Epidermal melanocyte (primary cell): ENCODE measurements around the gene SLC19A1.
"Not testable (repeated sequence)": the region's sequence is repeated elsewhere in the genome, so short reads cannot be mapped to it uniquely, and the experiment has no call there.

Experiments
- DNase-seq: peaks from one replicate; pipeline ENCODE4 v3.0.0; 2011; ENCODE audit warnings: low spot score; ENCODE audit not compliant: insufficient read length

SLC19A1 gene

DNA sequence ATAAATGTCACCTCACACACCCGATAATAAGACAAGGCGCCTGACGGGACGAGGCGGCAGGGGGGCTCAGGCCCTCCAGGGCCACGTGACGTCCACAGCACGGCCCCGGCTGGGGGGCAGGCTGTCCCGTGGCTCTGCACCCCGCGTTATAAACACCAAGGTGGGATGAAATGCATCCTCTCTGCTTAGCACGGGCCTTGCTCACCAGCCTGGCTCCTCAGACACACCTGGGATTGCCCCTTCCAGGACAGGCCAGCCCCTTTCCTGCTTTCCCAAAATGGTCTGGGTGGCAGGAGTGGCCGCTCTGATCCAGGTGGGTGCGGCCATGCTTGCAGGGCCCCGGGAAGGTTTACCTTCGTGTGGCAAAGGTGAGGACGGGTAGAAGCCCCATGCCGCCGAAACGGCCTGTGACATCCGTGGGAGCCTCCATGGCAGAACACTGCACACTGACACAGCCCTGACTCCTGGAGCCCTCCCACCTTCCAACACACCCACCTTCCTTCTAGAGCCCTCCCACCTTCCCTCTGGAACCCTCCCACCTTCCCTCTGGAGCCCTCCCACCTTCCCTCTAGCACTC, 35.9 kb downstream of the SLC19A1 start:
- DNase-seq, result no peak

DNA sequence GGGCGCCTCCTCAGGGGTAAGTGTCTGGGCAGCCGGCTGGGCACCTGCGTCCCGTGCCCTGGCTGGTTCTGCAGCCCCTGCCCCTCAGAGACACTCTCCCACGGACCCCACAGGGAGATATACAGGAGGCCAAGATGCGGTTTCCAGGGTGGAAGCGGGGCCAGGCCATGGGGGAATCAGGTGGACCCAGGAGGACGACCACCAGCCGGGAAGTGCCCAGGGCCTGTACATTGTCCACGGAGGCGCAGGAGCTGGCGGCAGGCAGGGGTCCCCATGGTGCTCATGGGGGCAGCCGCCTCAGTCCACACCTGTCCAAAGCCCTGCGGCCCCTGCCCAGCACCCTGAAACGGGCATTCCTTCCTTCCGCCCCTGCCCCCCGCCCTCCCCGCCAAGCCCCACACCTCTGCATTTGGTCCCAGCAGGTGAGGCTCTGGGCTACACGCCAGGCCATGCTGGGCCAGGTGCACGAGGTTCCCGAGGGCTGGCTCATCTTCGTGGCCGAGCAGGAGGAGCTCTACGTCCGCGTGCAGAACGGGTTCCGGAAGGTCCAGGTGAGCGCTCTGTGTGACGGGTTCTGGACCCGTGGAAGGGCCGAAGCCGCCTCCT, 36.7 kb downstream of the SLC19A1 start:
- no peak for DNase-seq

DNA sequence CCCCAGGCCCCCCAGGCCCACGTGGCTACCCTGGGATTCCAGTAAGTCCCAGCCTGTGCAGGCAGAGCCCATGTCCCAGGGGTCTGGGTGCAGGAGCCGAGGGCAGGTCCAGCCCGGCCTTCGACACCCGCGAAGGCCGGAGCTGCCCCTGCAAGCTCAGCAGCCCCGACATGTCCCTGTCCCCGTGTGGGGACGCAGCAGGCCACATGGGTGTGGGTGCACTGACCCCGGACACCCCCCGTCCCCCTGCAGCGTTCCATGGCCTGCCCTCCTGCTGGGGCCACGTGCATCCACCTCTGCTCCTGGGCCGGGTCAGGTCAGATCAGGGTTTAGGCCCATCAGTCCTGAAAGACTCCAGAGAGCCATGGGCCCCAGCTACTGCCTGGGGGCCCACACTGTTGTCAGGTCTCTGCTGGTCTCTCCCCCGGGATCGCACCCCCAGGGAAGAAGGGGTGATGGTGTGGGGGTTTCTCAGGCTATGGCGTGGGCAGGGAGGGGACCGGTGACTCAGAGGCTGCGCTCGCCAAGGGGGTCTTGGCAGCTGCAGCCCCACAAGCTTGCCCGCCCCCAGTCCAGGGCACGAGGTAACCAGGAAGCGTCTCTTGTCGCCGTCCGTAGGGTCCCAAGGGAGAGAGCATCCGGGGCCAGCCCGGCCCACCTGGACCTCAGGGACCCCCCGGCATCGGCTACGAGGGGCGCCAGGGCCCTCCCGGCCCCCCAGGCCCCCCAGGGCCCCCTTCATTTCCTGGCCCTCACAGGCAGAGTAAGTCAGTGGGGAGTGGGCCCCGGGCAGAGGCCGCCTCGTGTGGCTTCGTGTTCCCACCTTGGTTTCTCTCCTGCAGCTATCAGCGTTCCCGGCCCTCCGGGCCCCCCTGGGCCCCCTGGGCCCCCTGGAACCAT, 37.5 kb downstream of the SLC19A1 start:
- no peak for DNase-seq

DNA sequence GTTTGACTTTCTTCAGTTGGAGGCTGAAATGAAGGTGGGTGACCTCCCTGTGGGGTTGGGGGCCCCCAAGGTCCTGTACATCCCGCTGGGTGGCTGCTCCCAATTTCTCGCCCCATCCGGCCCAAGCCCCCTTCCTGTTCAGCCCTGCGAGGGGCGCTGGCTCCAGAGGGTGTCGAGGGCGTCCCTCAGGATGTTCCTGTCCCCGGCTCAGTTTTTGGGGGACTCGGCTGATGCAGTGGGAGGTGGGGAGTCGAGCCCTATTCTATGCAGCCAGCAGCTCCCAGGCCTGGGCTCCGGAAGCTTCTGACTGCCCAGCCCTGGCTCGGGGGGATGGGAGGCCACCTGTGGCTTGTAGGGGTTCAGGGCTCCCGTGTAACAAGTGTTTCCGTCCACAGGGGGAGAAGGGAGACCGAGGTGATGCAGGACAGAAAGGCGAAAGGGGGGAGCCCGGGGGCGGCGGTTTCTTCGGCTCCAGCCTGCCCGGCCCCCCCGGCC, 38.2 kb downstream of the SLC19A1 start:
- no peak for DNase-seq

DNA sequence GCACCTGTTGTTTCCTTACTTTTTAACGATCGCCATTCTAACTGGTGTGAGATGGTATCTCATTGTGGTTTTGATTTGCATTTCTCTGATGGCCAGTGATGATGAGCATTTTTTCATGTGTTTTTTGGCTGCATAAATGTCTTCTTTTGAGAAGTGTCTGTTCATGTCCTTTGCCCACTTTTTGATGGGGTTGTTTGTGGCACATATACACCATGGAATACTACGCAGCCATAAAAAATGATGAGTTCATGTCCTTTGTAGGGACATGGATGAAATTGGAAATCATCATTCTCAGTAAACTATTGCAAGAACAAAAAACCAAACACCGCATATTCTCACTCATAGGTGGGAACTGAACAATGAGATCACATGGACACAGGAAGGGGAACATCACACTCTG, 39.0 kb downstream of the SLC19A1 start:
- not testable (repeated sequence) for DNase-seq

DNA sequence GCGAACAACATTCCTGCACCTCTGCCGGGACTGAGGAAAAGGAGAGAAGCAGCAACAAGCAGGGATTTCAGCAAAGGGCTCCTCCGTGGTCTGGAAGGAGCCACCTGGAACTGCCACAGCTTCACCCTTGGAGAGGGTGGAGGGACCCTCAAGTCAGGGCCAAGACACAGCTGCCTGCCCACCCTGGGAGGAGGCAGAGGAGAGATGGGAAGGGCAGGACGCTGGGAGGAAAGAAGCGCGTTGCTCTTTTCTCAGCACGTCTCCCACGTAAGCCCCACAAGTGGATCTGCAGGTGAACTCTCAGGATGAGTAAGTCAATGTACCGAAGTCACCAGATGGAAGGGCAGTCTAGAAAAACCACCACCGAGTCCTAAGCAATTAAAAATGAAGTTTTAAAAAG, 39.6 kb downstream of the SLC19A1 start:
- no peak for DNase-seq

DNA sequence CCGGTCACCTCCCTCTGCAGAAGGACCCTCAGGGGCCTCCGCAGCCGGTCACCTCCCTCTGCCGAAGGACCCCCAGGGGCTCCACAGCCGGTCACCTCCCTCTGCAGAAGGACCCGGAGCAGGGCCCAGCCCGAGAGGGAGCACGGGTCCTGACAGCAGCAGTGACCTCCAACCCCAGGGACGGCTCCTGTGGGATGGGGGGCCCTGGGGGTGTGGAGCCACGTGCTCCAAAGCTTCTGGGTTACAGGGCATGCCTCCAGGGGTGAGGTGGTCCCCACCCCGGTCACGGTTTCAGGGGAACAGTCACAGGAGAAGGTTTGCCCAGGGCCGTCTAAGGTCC, 40.3 kb downstream of the SLC19A1 start:
- DNase-seq, result no peak

DNA sequence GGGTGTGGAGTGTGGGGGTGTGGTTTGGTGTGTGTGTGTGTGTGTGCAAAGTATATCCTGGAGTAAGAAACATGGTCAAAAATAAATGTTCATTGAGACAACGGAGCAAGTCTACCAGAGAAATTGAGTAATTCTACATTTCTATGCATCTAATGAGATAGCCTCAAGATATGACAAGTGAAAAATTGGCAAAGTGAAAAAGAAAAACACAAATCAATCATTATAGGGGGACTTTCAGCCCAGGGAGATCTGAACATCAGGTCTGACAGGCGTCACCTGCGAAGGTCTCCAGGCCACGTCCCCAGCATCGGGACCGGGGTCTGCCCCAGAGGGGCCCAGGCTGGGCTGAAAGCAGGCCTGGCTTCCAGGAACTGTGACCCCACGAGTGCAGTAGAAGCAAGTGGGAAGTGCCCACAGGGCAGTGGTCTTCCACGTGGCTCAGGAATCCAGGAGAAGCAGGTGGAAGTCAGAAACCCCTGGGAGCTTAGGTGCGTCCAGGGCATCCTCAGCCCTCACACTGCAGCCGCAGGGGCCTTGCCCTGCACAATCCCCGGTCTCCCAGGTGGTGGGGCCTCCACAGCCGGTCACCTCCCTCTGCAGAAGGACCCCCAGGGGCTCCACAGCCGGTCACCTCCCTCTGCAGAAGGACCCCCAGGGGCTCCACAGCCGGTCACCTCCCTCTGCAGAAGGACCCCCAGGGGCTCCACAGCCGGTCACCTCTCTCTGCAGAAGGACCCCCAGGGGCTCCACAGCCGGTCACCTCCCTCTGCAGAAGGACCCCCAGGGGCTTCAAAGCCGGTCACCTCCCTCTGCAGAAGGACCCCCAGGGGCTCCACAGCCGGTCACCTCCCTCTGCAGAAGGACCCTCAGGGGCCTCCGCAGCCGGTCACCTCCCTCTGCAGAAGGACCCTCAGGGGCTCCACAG, 40.9 kb downstream of the SLC19A1 start:
- DNase-seq, result not testable (repeated sequence)

DNA sequence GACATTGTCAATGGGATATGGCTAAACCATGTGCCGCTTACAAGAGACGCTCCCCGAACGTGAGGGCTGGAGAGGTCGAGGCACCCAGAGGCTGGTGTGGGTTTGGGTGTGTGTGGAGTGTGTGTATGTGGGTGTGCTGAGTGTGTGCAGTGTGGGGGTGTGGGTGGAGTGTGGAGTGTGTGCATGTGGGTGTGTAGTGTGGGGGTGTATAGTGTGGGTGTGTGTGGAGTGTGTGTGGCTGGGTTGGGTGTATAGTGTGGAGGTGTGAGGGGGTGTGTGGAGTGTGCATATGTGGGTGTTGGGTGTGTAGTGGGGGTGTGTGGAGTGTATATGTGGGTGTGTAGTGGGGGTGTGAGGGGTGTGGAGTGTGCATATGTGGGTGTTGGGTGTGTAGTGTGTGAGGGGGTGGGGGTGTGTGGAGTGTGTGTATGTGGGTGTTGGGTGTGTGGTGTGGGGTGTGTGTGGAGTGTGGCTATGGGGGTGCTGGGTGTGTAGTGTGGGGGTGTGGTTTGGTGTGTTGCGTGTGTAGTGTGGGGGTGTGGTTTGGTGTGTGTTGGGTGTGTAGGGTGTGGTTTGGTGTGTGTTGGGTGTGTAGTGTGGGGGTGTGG, 42.2 kb downstream of the SLC19A1 start:
- no peak for DNase-seq

DNA sequence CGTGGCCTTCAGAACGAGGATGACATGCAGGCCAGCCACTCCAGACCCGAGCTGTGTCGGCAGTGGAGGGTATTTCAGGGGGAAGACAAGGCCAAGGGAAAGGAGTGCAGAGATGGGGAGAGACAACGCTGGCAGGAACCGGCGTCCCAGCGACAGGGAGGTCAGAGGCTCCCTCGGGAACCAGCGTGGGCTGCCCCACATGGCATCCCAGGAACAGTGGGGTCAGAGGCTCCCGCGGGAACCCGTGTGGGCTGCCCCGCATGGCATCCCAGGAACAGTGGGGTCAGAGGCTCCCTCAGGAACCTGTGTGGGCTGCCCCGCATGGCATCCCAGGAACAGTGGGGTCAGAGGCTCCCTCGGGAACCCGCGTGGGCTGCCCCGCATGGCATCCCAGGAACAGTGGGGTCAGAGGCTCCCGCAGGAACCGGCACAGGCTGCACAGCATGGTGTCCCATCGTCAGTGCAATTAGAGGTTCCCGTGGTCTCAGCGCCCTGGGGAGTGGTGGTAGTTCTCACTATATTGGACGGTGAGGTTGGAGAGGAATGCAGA, 43.0 kb downstream of the SLC19A1 start:
- no peak for DNase-seq

DNA sequence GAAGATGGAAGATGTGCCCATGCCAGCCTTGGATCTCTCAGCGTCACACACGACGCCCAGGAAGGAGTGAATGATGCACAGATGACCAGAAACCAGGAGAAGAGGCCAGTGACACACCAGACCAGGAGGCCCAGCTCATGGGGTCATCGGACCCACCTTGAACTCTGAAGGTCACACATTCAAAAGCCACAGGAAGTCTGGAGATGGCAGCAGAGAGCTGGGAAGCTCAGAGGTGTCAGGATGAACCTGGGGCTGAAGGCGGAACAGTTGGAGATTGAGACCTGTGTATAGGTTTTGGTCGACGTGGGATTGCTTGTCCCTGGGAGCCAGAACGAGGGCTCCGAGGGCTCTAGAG, 43.6 kb downstream of the SLC19A1 start:
- no peak for DNase-seq

DNA sequence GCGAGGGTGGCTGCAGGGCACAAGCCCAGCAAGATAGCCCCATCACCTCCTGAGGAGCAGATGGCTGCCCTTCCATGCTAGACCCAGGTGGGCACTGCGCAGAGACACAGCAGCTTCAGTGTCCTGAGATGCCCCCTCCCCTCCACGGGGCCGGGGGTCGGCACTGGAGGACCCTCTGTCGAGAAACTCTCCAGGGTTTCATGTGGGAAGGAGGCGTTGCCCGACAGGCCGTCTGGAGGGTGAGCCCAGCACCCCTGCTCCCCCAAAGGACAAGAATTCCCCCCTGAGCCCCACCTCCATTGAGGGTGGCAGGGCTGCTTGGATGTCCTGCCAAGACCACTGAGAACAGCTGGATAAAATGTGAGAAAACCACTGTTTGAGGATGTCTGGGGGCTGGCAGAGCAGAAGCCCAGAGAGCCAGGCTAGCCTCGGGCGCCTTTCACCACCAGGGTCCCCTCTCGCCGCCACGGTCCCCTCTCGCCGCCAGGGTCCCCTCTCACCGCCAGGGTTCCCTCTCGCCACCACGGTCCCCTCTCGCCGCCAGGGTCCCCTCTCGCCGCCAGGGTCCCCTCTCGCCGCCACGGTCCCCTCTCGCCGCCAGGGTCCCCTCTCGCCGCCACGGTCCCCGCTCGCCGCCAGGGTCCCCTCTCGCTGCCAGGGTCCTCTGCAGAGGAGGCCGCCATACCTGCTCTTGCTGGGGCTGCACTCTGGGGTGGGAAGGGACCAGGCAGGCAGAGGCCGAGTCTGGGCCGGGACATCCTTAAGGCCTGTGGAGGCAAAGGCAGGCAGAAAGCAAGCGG, 44.2 kb downstream of the SLC19A1 start:
- no peak for DNase-seq

DNA sequence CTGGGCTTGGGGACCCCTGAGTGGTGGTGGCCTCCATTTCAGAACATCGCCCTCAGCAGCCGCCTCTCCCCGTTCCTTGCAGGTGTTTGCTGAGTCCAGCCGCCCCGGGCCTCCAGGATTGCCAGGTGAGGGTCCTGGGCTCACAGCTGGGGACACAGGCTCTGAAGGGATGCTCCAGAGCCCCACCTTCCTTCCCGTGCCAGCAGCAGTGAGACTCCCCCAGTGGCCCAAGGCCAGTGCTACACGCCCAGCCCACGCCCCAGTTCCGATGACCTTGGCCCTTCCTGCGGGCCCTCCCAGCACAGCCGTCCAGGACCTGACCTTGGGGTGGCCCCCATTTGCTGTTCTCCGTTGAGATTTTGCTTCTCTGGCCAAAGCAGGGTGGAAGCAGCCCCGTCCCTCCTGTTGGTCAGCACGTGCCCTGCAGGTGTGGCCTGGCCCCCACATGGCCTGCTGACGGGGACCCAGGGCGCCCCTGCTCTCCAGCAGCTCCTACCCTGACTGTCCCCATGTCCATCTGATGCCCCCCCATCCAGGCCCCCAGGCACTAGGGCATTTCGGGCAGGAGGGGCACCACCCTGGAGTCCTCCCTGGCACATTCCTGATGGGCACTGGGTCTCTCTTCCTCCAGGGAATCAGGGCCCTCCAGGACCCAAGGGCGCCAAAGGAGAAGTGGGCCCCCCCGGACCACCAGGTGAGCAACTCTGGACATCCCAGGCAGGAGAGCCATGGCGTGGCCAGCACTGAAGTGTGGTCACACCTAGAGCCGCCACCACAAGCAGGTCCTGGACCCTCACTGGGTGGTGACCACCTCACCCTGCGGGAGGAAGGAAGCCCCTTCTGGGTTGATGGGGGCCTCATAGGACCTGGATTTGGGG, 45.0 kb downstream of the SLC19A1 start:
- no peak for DNase-seq

DNA sequence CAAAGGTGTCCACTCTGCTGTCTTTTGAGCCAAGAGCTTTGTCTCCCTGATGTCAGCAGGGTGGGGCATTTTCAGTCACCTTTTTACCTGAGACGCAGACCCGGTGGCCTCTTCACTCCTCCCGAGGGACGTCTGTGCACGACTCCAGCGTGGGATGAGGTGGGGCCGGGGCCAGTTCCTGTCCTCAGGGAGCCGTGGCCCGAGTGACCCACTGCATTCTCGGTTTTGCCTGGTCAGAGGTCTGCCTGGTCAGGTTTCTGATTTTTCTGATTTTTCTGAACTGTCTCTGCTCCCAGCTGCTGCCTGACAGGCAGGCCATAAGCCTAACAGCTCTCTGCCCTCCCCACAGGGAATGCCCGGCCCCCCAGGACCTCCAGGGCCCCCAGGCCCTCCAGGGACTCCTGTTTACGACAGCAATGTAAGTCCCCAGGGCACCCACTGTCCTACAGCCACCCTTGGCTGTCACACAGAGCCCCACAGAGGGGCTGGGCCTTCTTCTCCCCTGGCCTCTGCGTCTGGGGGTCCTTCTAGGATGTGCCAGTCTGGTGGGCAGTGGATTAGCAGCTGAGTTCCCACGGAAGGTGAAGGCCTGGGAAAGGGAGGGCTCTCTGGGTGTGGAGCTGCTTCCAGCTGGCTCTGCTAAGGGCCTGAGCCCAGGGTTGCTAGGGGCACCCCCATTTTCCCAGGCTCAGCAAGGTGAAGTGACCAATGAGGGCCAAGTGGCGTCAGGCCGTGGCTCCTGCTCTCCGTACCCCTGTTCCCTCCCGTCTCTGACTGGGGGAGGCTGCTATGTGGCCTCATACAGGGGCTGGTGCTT, 45.9 kb downstream of the SLC19A1 start:
- no peak for DNase-seq

DNA sequence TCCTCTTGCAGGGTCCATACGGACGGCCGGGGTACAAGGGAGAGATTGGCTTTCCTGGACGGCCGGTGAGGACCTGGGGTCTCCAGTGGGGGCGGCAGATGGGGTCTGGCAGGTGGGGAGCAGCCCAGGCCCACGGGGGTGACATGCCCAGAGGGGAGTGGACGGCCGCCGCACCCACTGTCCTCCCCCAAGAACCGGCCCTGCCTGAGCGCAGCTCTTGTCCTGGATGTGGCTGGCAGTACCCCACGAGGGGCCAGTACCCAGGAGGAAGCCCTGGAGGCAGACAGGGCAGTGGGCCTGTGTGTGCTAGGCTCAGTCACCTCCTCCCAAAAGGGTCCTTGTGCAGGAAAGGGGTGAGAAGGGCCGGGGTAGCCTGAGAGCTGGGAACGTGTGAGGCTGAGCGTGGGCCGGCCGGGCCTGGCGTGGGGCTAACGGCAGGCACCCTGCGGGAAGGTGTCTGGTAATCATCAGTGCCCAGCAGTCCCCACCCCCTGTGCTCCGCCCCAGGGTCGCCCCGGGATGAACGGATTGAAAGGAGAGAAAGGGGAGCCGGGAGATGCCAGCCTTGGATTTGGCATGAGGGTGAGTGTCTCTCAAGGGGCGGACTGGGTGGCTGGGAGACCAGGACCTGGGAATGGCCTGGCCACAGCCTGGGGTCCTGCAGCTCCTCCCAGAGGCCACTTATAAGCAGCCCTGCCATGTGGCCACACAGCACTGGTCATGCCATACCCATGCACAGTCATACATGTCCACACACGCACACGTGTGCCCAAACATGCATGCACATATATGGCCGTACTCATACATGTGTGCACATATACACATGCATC, 47.2 kb downstream of the SLC19A1 start:
- no peak for DNase-seq

DNA sequence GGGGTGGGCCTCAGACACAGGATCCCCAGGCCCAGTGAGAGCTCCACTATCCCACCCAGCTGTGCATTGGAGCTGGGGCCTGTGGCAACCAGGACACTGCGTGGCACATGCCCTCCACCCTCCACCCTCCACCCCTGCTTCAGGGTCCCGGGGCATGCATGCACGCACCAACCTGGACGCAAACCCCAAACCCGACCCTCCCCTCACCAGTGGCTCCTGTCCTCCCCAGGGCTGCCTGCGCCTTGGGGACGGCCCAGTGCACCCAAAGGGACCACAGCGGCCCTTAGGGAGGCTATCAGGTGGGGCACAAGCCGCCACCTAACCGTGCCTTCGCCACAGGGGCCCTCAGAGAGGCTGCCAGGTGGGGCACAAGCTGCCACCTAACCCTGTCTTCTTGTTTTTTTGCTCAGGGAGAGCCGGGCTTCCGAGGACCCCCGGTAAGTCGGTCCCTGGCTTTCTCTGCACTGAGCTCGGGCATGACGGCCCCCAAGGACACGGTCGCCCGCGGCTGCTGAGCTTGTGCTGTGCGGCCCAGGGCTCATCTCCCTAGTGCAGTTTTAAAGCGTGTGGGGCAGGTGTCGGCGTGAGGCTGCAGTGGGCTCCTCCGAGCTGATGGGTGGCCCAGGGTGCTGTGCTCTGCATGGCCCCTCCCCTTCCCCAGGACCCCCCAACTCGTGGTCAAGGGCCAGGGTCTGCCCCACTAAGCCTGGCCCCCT, 47.9 kb downstream of the SLC19A1 start:
- DNase-seq, result no peak
